D341Med (cell line): ENCODE measurements around the gene NLGN1.

Experiments used
- DNase-seq: peaks from one replicate; pipeline ENCODE4 v3.0.0; 2012; ENCODE audit warnings: low spot score

The NLGN1 gene

GRCh38 chr3:173988909-173989308, 591.4 kb downstream of the NLGN1 start:
- DNase-seq: no peak

DNA sequence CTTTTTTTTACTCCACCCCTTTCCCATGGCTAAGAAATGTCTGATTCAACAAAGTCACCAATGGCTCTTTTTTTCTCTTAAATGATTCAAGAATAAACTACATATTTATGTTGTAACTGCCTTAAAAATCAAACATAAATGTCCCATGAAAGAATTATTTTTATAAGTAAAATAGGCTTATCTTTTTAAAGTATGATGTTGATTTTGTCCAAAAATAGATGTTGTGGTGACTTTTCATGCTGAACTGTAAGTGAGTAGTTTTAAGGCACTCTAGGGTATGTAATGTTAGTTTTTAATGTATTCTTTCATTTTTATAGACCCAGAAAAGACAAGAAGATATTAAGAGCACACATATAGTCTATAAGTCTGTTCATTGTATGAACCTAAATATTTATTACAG, 594.9 kb downstream of the NLGN1 start:
- DNase-seq: no peak

- DNase-seq: peak; percentile 34
These were observed 595.8 kb downstream of the NLGN1 start for GRCh38 chr3:173993299-173993698.

- DNase-seq: no peak
These were observed 603.1 kb downstream of the NLGN1 start for GRCh38 chr3:174000675-174001074.

DNA sequence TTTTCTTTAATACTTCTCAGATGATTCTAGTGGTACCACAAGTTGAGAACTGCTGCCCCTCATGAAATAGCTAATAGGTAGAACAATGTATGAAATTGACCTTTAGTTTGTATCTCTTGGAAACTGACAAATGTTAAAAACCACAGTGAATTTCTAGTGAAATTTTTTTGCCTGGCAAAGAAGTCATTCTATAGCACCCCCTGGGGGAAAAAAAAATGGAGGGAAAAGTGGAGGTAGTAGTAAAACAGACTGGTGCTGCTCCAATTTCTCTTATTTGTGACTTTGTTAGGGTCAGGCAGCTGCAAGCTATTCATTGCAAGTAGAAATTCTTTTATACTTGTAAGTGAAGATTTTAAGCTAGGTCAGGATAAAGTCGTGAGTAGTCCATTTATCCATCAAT, 605.0 kb downstream of the NLGN1 start:
- no peak for DNase-seq

GRCh38 chr3:174010907-174011306, 613.4 kb downstream of the NLGN1 start:
- DNase-seq: no peak

DNA sequence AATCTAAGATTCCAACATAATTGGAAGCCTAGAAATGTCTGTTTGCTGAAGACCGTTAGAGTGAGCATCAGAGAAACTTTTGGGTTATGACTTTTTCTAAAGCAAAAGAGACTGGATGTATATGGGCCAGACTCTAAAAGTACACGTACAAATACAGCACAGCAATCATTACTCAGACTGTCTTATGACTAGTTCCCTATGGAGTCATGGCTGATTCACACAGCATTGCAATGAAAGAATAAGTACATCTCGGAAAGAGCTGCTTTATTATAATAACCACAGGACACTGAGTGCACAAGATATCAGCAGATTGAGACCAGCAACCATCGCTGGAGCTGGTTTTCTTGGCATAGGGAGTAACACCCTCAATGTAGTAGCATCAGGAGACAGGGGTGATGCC, 618.6 kb downstream of the NLGN1 start:
- DNase-seq: no peak

- DNase-seq: no peak
These were observed 622.6 kb downstream of the NLGN1 start for GRCh38 chr3:174020156-174020555.

DNA sequence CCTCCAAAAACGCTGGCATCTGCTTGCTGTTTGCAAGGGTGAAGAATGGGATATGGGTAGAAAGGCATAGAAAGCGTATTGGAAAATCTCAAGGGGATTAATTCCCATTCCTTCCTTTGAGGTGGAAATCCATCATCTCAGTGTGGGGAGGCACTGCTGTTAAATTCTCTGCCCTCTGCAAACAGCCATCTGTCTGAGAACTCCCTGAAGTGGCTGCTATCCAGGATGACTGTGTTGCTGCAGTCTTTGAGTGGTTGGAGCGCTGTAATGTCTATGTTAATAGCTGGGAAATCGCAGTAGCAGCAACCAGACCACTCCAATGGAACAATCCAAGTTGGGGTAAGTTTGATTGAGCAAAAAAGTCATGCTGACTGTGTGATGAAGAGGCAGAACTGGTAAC, 625.9 kb downstream of the NLGN1 start:
- DNase-seq: no peak

DNA sequence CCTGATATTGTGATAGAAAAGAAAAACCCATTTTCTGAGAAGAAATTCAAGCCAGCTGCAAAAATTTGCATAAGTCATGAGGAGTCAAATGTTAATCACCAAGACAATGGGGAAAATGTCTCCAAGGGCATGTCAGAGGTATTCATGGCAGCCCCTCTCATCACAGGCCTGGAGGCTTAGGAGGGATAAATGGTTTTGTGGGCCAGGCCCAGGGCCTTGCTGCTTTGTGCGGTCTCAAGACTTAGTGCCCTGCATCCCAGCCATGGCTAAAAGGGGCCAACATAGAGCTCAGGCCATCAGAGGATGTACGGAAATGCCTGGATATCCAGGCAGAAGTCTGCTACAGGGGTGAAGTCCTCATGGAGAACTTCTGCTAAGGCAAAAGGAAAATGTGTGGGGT, 631.1 kb downstream of the NLGN1 start:
- DNase-seq: no peak

DNA sequence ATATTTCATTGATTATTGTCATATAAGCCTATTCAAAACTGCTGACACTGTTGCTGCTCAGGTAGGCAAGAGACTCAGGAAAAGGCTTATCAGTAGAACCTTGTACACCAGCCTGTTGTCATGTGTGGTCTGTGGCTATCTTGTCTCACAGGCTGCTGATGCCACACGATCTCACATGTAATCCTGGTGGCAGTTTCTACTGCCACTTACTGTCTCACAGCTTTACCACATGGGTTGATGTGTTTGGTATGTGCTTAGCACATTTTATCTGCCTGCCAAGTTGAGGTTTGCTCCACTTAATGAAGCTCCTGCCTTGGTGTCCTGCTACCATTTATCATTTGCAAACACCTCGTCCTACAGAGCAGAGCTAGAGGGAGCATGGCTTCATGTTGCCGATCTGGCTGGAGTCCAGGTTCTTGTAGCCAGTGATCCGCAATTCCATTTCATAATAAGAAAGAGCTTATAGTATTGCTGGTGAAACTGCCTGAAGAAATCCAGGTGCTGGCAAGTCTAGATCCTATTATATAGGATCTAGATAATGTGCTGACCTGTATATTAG, 637.9 kb downstream of the NLGN1 start:
- DNase-seq: peak; percentile 18

- no peak for DNase-seq
These were observed 648.8 kb downstream of the NLGN1 start for GRCh38 chr3:174046311-174046710.

- no peak for DNase-seq
These were observed 651.9 kb downstream of the NLGN1 start for GRCh38 chr3:174049472-174049871.

- DNase-seq: no peak
These were observed 653.6 kb downstream of the NLGN1 start for GRCh38 chr3:174051191-174051590.

- DNase-seq: no peak
These were observed 661.3 kb downstream of the NLGN1 start for GRCh38 chr3:174058804-174059203.

- no peak for DNase-seq
These were observed 662.9 kb downstream of the NLGN1 start for GRCh38 chr3:174060431-174060830.

- DNase-seq: no peak
These were observed 663.6 kb downstream of the NLGN1 start for GRCh38 chr3:174061162-174061561.

DNA sequence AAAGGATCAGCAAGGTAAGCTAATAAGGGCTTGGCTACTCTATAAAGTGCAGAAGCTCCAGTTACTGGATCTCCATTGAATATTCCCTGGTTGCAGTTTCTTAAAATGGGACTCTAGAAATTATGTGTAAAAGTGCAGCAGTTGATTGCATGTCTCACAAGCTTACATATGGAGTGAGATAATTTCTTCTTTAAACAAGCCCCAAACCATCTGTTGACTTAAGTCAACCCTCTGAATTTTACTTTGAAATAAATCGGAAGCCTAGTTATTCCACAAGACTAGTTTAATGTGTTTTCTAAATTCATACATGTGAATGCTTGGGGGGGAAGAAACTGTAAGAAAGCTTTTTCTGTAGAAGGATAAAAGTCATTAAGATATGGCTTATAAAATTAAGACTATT, 664.2 kb downstream of the NLGN1 start:
- no peak for DNase-seq

GRCh38 chr3:174062923-174063322, 665.4 kb downstream of the NLGN1 start:
- no peak for DNase-seq

- DNase-seq: no peak
These were observed 670.5 kb downstream of the NLGN1 start for GRCh38 chr3:174068035-174068434.

DNA sequence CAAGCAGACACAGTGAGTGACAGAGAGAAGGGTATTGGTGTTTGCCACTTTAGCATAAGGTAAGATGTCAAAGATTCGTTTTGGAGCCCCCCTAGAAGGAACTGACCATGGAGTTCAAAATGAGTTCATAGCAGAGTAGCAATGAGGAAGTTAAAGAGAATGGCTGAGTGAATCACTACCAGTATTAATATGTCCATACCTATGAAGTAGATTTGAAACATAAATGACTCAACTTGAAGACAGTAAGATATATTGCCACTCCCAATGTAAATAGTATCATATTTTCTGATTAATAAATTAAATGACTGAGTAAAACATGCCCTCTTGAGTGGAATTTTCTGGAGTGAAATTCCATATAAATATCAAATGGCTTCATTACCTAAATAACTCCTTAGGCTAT, 675.1 kb downstream of the NLGN1 start:
- DNase-seq: no peak

DNA sequence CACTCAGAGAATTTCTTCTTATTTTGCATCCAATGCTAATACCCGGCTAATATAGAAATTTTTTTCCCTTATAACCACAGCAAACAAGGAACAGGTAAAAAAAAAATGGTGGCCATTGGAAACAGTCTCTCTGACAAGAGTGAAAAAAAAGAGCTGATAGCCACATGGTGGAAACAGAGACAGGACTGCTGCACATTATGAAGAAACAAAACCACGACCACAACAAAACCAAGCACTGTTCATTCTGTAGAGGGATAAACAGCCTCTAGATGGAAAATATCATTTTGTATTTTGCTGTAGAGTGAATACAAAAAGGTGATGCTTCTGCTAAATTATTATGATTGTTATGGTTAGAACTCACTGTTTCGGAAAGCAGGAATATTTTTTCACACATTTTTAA, 686.2 kb downstream of the NLGN1 start:
- DNase-seq: no peak

DNA sequence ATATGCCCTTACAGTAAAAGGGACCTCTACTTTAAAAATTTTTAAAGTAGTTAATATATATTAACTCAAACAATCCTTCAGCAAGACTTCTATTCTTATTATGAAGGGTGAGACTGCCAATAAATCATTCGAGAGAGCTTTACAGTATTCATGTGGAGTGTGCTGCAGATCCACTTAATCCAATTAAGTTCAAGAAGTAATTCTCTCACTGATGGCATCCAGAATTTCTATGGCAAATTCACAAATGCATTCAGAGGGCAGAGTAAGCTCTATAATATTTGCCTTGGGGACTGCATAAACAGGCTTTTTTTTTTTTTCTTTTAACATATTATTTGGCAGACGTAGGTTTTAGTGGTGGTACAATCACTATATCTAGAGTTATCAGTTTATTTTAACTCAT, 692.0 kb downstream of the NLGN1 start:
- no peak for DNase-seq

DNA sequence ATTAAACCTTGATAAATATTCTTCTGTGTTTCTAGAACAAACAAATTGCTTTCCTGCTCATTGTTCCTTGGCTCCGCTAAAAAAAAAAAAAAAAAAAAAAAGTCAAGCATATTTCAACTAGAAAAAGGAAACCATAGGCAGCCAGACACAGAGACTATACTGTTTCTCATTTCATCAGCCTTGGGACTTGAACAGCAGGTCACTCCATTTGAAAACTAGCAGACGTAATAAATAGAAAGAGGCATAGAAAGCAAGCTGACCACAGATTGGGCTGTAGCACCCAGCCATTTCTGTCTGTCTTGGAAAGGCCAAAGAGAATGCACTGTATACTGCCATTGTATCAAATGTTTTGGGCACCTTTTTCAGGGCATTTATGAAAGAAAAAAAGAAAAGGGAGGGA, 697.1 kb downstream of the NLGN1 start:
- no peak for DNase-seq

GRCh38 chr3:174097686-174098085, 700.1 kb downstream of the NLGN1 start:
- no peak for DNase-seq
